Skin epidermis (tissue), 12 donors: ENCODE measurements around the gene SEL1L3.
"Not testable (repeated sequence)": the region's sequence is repeated elsewhere in the genome, so short reads cannot be mapped to it uniquely, and the experiment has no call there.

ENCODE experiments used
- H3K27ac ChIP-seq, 21 experiments: fragments of 200-600 bp; sonication (generic) in 11 of 21; one replicate each; pipeline ENCODE4 v1.5.0; 2020; ENCODE audit warnings: mild to moderate bottlenecking in 3 of 21, inconsistent platforms in 2 of 21, moderate library complexity in 2 of 21
- H3K4me3 ChIP-seq, 7 experiments: fragments of 200-600 bp; sonication (generic) in 2 of 7; one replicate each; pipeline ENCODE4 v1.5.0; 2020; ENCODE audit warnings: inconsistent platforms in 2 of 7, mild to moderate bottlenecking in 2 of 7, moderate library complexity in 1 of 7

The SEL1L3 gene

GRCh38 chr4:25862411-25863346 lies at the start of gene SEL1L3:
SEL1L3 (minus strand) TSS chr4:25862988; CDS start chr4:25862836, 152 bp downstream.
- Histone ChIP-seq H3K27ac (peak within 1 kb of the TSS in 20 of 21 experiments; percentile 15 to 87 (median 76)), H3K4me3 (peak within 1 kb of the TSS; percentile 50 to 70 (median 61))

- Histone ChIP-seq H3K4me3 (no peak overlapping the region), H3K27ac (no peak overlapping the region)
These were observed 48.6 kb upstream of the SEL1L3 start for GRCh38 chr4:25911356-25911755.

- peak overlapping the region in 1 of 21 experiments; percentile 26 for H3K27ac ChIP-seq
- H3K4me3 ChIP-seq, result no peak overlapping the region
These were observed 45.7 kb upstream of the SEL1L3 start for GRCh38 chr4:25908491-25908901.

- H3K4me3 ChIP-seq, H3K27ac ChIP-seq: not testable (repeated sequence)
These were observed 43.3 kb upstream of the SEL1L3 start for GRCh38 chr4:25906113-25906512.

GRCh38 chr4:25905371-25905770 lies 42.6 kb upstream of the SEL1L3 start:
- Histone ChIP-seq H3K27ac (no peak overlapping the region), H3K4me3 (no peak overlapping the region)

- H3K27ac ChIP-seq, result peak overlapping the region in 1 of 21 experiments; percentile 19
- H3K4me3 ChIP-seq, result no peak overlapping the region
These were observed 41.9 kb upstream of the SEL1L3 start for GRCh38 chr4:25904748-25905082.

- no peak overlapping the region for H3K27ac ChIP-seq
- no peak overlapping the region for H3K4me3 ChIP-seq
These were observed 41.3 kb upstream of the SEL1L3 start for GRCh38 chr4:25903900-25904747.

- H3K4me3 ChIP-seq, result no peak overlapping the region
- H3K27ac ChIP-seq, result no peak overlapping the region
These were observed 38.2 kb upstream of the SEL1L3 start for GRCh38 chr4:25901030-25901430.

GRCh38 chr4:25900310-25900709 lies 37.5 kb upstream of the SEL1L3 start:
- Histone ChIP-seq H3K27ac (no peak overlapping the region), H3K4me3 (no peak overlapping the region)

GRCh38 chr4:25896776-25897539 lies 34.2 kb upstream of the SEL1L3 start:
- H3K27ac ChIP-seq, result no peak overlapping the region

GRCh38 chr4:25892796-25893195 lies 30.0 kb upstream of the SEL1L3 start:
- Histone ChIP-seq H3K27ac (no peak overlapping the region), H3K4me3 (no peak overlapping the region)

More at GRCh38 chr4:25896776-25897539, 34.2 kb upstream of the SEL1L3 start:
- H3K4me3 ChIP-seq, result no peak overlapping the region

- H3K4me3 ChIP-seq, result no peak overlapping the region
- no peak overlapping the region for H3K27ac ChIP-seq
These were observed 28.0 kb upstream of the SEL1L3 start for GRCh38 chr4:25890571-25891485.

- Histone ChIP-seq H3K4me3 (no peak overlapping the region), H3K27ac (no peak overlapping the region)
These were observed 27.1 kb upstream of the SEL1L3 start for GRCh38 chr4:25889589-25890503.

- H3K4me3 ChIP-seq, result no peak overlapping the region
These were observed 26.0 kb upstream of the SEL1L3 start for GRCh38 chr4:25888781-25889180.

GRCh38 chr4:25884031-25884782 lies 21.4 kb upstream of the SEL1L3 start:
- H3K27ac ChIP-seq, result no peak overlapping the region
- no peak overlapping the region for H3K4me3 ChIP-seq

More at GRCh38 chr4:25888781-25889180, 26.0 kb upstream of the SEL1L3 start:
- H3K27ac ChIP-seq, result no peak overlapping the region

GRCh38 chr4:25883565-25883964 lies 20.8 kb upstream of the SEL1L3 start:
- H3K27ac ChIP-seq, result no peak overlapping the region
- H3K4me3 ChIP-seq, result no peak overlapping the region

GRCh38 chr4:25882226-25882625 lies 19.4 kb upstream of the SEL1L3 start:
- Histone ChIP-seq H3K27ac (no peak overlapping the region), H3K4me3 (no peak overlapping the region)
